IMR-90 (cell line): Measurements from ENCODE around the gene ELMO1. TPM values are rescaled to one million over a fixed set of nuclear protein-coding genes. Genes with fewer than 3 reads are reported as not detected.

ENCODE experiments used
- ATAC-seq: fragments of 200-7000 bp; cut with Tn5 transposase; 2 replicates; pipeline ENCODE4 v1.9.1; 2020; ENCODE audit warnings: low read depth, mild to moderate bottlenecking, moderate library complexity
- BruUV-seq: library from RNA; stranded (reverse); fragments of 400-500 nt; replicated peaks from 2 replicates; lab custom pipeline; 2021; lab: Mats Ljungman, UMichigan
- CTCF ChIA-PET: fragments of 300-600 bp; formaldehyde crosslinking; extraction: SDS; loops from one replicate; lab custom pipeline; 2021; ENCODE audit warnings: antibody characterized with exemption; lab: Yijun Ruan, JAX
- POLR2A ChIA-PET: fragments of 300-600 bp; sonication (Branson Sonifier 250); formaldehyde crosslinking; loops from one replicate; lab custom pipeline; 2022; ENCODE audit warnings: antibody characterized with exemption; ENCODE audit not compliant: unreplicated experiment; lab: Charles Lee
- DNase-seq: peaks from one replicate; pipeline ENCODE4 v3.0.0; 2013
- H2AFZ ChIP-seq: replicated peaks from 2 replicates; pipeline ENCODE3; 2013; ENCODE audit warnings: low read length, mild to moderate bottlenecking; ENCODE audit not compliant: poor library complexity
- H2AK5ac ChIP-seq: 2 replicates; pipeline ENCODE4 v1.6.1; 2013; ENCODE audit warnings: low read depth, low read length, inconsistent platforms
- H2AK9ac ChIP-seq: replicated peaks from 2 replicates; pipeline ENCODE3; 2013; ENCODE audit warnings: mild to moderate bottlenecking, low read depth, low read length, moderate library complexity; ENCODE audit not compliant: poor library complexity
- H2BK120ac ChIP-seq: 2 replicates; pipeline ENCODE4 v1.6.1; 2013; ENCODE audit warnings: low read depth, low read length, inconsistent platforms
- H2BK15ac ChIP-seq: 3 replicates; pipeline ENCODE4 v1.6.1; 2013; ENCODE audit warnings: low read depth, low read length, inconsistent platforms
- H2BK20ac ChIP-seq: 2 replicates; pipeline ENCODE4 v1.6.1; 2013; ENCODE audit warnings: low read depth, mild to moderate bottlenecking, inconsistent platforms, low read length, moderate library complexity
- H2BK5ac ChIP-seq: 2 replicates; pipeline ENCODE4 v1.6.1; 2013; ENCODE audit warnings: mild to moderate bottlenecking, low read depth, low read length, inconsistent platforms; ENCODE audit not compliant: poor library complexity, severe bottlenecking
- H3K14ac ChIP-seq: replicated peaks from 2 replicates; pipeline ENCODE4 v1.6.1; 2013; ENCODE audit warnings: low read depth, low read length, inconsistent platforms
- H3K18ac ChIP-seq: 2 replicates; pipeline ENCODE4 v1.6.1; 2013; ENCODE audit warnings: low read depth, low read length, control low read depth
- H3K23ac ChIP-seq: 2 replicates; pipeline ENCODE4 v1.6.1; 2013; ENCODE audit warnings: low read depth, low read length, inconsistent platforms
- H3K27ac ChIP-seq: 2 replicates; pipeline ENCODE4 v1.5.1; 2013; ENCODE audit warnings: mild to moderate bottlenecking, control low read depth, low read length; ENCODE audit not compliant: insufficient read depth
- H3K27me3 ChIP-seq: 2 replicates; pipeline ENCODE4 v1.6.1; 2013; ENCODE audit warnings: low read length; ENCODE audit not compliant: control insufficient read depth, insufficient read depth
- H3K36me3 ChIP-seq: 2 replicates; pipeline ENCODE4 v1.6.1; 2013; ENCODE audit warnings: low read length, mixed read lengths; ENCODE audit not compliant: control insufficient read depth, insufficient read depth
- H3K4ac ChIP-seq: 2 replicates; pipeline ENCODE4 v1.6.1; 2013; ENCODE audit warnings: low read depth, low read length, inconsistent platforms
- H3K4me1 ChIP-seq: 2 replicates; pipeline ENCODE4 v1.6.1; 2013; ENCODE audit warnings: low read length, mixed read lengths; ENCODE audit not compliant: control insufficient read depth, insufficient read depth
- H3K4me2 ChIP-seq: 2 replicates; pipeline ENCODE4 v1.6.1; 2013; ENCODE audit warnings: low read depth, mild to moderate bottlenecking, control low read depth, low read length, moderate library complexity
- H3K4me3 ChIP-seq: 2 replicates; pipeline ENCODE4 v1.5.1; 2013; ENCODE audit warnings: low read depth, mild to moderate bottlenecking, control low read depth, low read length, moderate library complexity; ENCODE audit not compliant: insufficient read depth
- H3K56ac ChIP-seq: 2 replicates; pipeline ENCODE4 v1.6.1; 2013; ENCODE audit warnings: low read length, inconsistent platforms; ENCODE audit not compliant: insufficient read depth; ENCODE audit errors: extremely low read depth
- H3K79me1 ChIP-seq, 2 experiments: 2 replicates each; pipeline ENCODE4 v1.6.1; 2013; ENCODE audit warnings: low read length in 2 of 2, inconsistent platforms in 1 of 2, low read depth in 1 of 2
- H3K9ac ChIP-seq: 2 replicates; pipeline ENCODE4 v1.6.1; 2013; ENCODE audit warnings: low read depth, low read length, control low read depth
- H3K9me1 ChIP-seq: 2 replicates; pipeline ENCODE4 v1.6.1; 2013; ENCODE audit warnings: low read length, inconsistent platforms; ENCODE audit not compliant: insufficient read depth
- H3K9me3 ChIP-seq: 2 replicates; pipeline ENCODE4 v1.6.1; 2013; ENCODE audit warnings: low read length; ENCODE audit not compliant: control insufficient read depth, insufficient read depth
- H4K20me1 ChIP-seq: 2 replicates; pipeline ENCODE4 v1.6.1; 2013; ENCODE audit warnings: low read length, inconsistent platforms; ENCODE audit not compliant: insufficient read depth
- H4K5ac ChIP-seq: 2 replicates; pipeline ENCODE4 v1.6.1; 2013; ENCODE audit warnings: mild to moderate bottlenecking, low read depth, low read length, control low read depth
- H4K8ac ChIP-seq, 2 experiments: 2 replicates each; pipeline ENCODE4 v1.6.1; 2013; ENCODE audit warnings: low read depth in 2 of 2, low read length in 2 of 2, control low read depth in 1 of 2, inconsistent platforms in 1 of 2
- H4K91ac ChIP-seq: 2 replicates; pipeline ENCODE4 v1.6.1; 2013; ENCODE audit warnings: low read depth, low read length, inconsistent platforms; ENCODE audit not compliant: insufficient read depth
- MXI1 ChIP-seq: IDR thresholded peaks from 2 replicates; pipeline ENCODE4 v1.6.1; 2012; ENCODE audit warnings: low read depth, mild to moderate bottlenecking, low read length, moderate library complexity, borderline replicate concordance
- RAD21 ChIP-seq: IDR thresholded peaks from 2 replicates; pipeline ENCODE4 v1.6.1; 2012; ENCODE audit warnings: low read length, improper control_type of control experiment
- USF2 ChIP-seq: fragments of 150-350 bp; IDR thresholded peaks from 2 replicates; pipeline ENCODE4 v1.6.1; 2017; ENCODE audit warnings: mild to moderate bottlenecking, antibody characterized with exemption, low read length, low read depth
- WGBS, 2 experiments: methylation state at CpG; one replicate each; pipeline versions ENCODE4 v1.1.5 to v1.1.7; 2013; ENCODE audit warnings: missing lambda C conversion rate in 2 of 2; ENCODE audit not compliant: insufficient read length in 1 of 2; ENCODE audit errors: extremely low coverage in 2 of 2; 5-methylcytosine and 5-hydroxymethylcytosine counted together
- dilution Hi-C: fragments of 300-500 bp; cut with HindIII; formaldehyde crosslinking; loops from one replicate; pipeline ENCODE4 v1.14.3; 2018; ENCODE audit warnings: low sequenced_read_pairs; ENCODE audit not compliant: unreplicated experiment
- in situ Hi-C: fragments of 300-500 bp; cut with MboI; formaldehyde crosslinking; loops from 3 replicates; pipeline ENCODE4 v1.14.3; 2019; ENCODE audit warnings: low sequenced_read_pairs, inconsistent platforms, mixed read lengths
- intact Hi-C: fragments of 100-400 bp; cut with micrococcal nuclease; formaldehyde crosslinking; loops from 2 replicates; pipeline ENCODE4 v1.10.0; 2022
- polyA plus RNA-seq, 3 experiments: library from polyadenylated mRNA; depleted of rRNA; stranded (reverse); fragments of >200 nt; gene quantifications; 2 replicates each; pipeline ENCODE4 v1.2.3, GENCODE V29; 2012; ENCODE audit warnings: low replicate concordance in 1 of 3
- total RNA-seq: library from RNA; depleted of rRNA; stranded (reverse); fragments of >200 nt; gene quantifications from 2 replicates; pipeline ENCODE4 v1.2.3, GENCODE V29; 2012

ELMO1 gene
- total and polyA plus RNA-seq, 2 of the 4 experiments (the other 2 are of a cell fraction), result 0.03 TPM; not detected in 1

GRCh38 chr7:37482505-37482904 lies 33.8 kb upstream of the ELMO1 start:
- Histone ChIP-seq H4K8ac (no peak overlapping the region), H2BK15ac (no peak overlapping the region), H2BK5ac (no peak overlapping the region), H2AK9ac (no peak overlapping the region), H3K4me2 (no peak overlapping the region), H3K56ac (no peak overlapping the region), H3K79me1 (no peaks in the 10 kb centered on the region), H3K18ac (no peak overlapping the region), H4K91ac (no peak overlapping the region), H3K36me3 (no peaks in the 10 kb centered on the region), H4K5ac (no peak overlapping the region), H3K4me3 (no peak overlapping the region), H2BK20ac (no peak overlapping the region), H3K27ac (no peak overlapping the region), H4K20me1 (no peaks in the 10 kb centered on the region), H2AFZ (no peak overlapping the region), H2BK120ac (no peak overlapping the region), H3K9me3 (peaks cover 11% of the 10 kb centered on the region), H3K9me1 (no peaks in the 10 kb centered on the region), H3K27me3 (no peaks in the 10 kb centered on the region), H3K14ac (no peak overlapping the region), H3K4me1 (no peaks in the 10 kb centered on the region), H2AK5ac (no peak overlapping the region), H3K4ac (no peak overlapping the region), H3K23ac (no peak overlapping the region), H3K9ac (no peak overlapping the region)
- no TSS peak for BruUV-seq
- in situ Hi-C loops (no loop called here), dilution Hi-C loops (no loop called here), intact Hi-C loops (no loop called here)
- no CpG with 5 or more reads among the region's 1 CpG for WGBS, 2 experiments
- ChIA-PET CTCF (no interaction called here), POLR2A (no interaction called here)
- ATAC-seq (no peak), DNase-seq (no peak)
- TF ChIP-seq USF2, result no peak
- TF ChIP-seq MXI1, result no peak
- no peak for TF ChIP-seq RAD21
